Gastrocnemius medialis (tissue), 4 donors: Measurements from ENCODE around the gene NKX2-1. TPM values are rescaled to one million over a fixed set of nuclear protein-coding genes. Genes with fewer than 3 reads are reported as not detected.

Experiments
- ATAC-seq, 2 donors: fragments of 150-250 bp; one replicate each; pipeline ENCODE4 v1.9.1; 2016
- DNase-seq, 2 donors: peaks; one replicate each; pipeline ENCODE4 v3.0.0-alpha.2; 2019
- H3K27ac ChIP-seq, 4 donors: fragments of 200-600 bp; sonication (generic); 1 replicate in 1 of 4; 2 replicates in 3 of 4; pipeline ENCODE4 v1.5.1; 2016 to 2018; ENCODE audit warnings: mild to moderate bottlenecking in 2 of 4, moderate library complexity in 1 of 4
- H3K27me3 ChIP-seq, 3 donors: fragments of 200-600 bp; sonication (generic) in 2 of 3; 1 replicate in 1 of 3; 2 replicates in 2 of 3; pipeline versions ENCODE4 v1.5.1 to v1.6.0; 2016 to 2019; ENCODE audit warnings: mild to moderate bottlenecking in 1 of 3, moderate library complexity in 1 of 3
- H3K36me3 ChIP-seq, 2 donors: fragments of 200-600 bp; sonication (generic) in 1 of 2; one replicate each; pipeline ENCODE4 v1.5.1; 2017 to 2018
- H3K4me1 ChIP-seq, 2 donors: fragments of 200-600 bp; sonication (generic) in 1 of 2; one replicate each; pipeline ENCODE4 v1.5.1; 2016 to 2017; ENCODE audit warnings: mild to moderate bottlenecking in 2 of 2
- H3K4me3 ChIP-seq, 4 donors: fragments of 200-600 bp; sonication (generic) in 3 of 4; 1 replicate in 1 of 4; 2 replicates in 3 of 4; pipeline ENCODE4 v1.5.1; 2016 to 2019; ENCODE audit warnings: mild to moderate bottlenecking in 2 of 4
- H3K9me3 ChIP-seq, 3 donors: fragments of 200-600 bp; sonication (generic) in 2 of 3; 1 replicate in 1 of 3; 2 replicates in 2 of 3; pipeline ENCODE4 v1.5.1; 2016 to 2019
- CTCF ChIP-seq, 5 experiments: fragments of 450-650 bp in 3 of 5; fragments of 200-600 bp in 2 of 5; sonication (generic) in 2 of 5; IDR thresholded peaks in 4 of 5; conservative IDR thresholded peaks in 1 of 5; 1 replicate in 4 of 5; 2 replicates in 1 of 5; pipeline ENCODE4 v1.5.1; 2016 to 2019; ENCODE audit warnings: antibody characterized with exemption in 5 of 5, mild to moderate bottlenecking in 3 of 5, moderate library complexity in 3 of 5
- POLR2A ChIP-seq, 2 donors: fragments of 450-650 bp; IDR thresholded peaks; one replicate each; pipeline ENCODE4 v1.6.1; 2017; ENCODE audit warnings: antibody characterized with exemption in 2 of 2, mild to moderate bottlenecking in 2 of 2, moderate library complexity in 2 of 2
- in situ Hi-C, 4 donors: fragments of 200-750 bp; cut with MboI; loops; one replicate each; pipeline versions ENCODE4 v1.15.0 to v1.8.0; 2017; ENCODE audit warnings: low sequenced_read_pairs in 4 of 4
- intact Hi-C: fragments of 100-400 bp; cut with DNase I; formaldehyde crosslinking; loops from one replicate; pipeline ENCODE4 v1.15.1; 2023; ENCODE audit warnings: low total_unique reads
- total RNA-seq, 4 donors: library from RNA; depleted of rRNA; stranded (reverse); fragments of >200 nt; gene quantifications; one replicate each; pipeline versions ENCODE4 v1.1.0 to v1.2.3, GENCODE V29; 2016

NKX2-1 gene
- not detected for total RNA-seq

DNA sequence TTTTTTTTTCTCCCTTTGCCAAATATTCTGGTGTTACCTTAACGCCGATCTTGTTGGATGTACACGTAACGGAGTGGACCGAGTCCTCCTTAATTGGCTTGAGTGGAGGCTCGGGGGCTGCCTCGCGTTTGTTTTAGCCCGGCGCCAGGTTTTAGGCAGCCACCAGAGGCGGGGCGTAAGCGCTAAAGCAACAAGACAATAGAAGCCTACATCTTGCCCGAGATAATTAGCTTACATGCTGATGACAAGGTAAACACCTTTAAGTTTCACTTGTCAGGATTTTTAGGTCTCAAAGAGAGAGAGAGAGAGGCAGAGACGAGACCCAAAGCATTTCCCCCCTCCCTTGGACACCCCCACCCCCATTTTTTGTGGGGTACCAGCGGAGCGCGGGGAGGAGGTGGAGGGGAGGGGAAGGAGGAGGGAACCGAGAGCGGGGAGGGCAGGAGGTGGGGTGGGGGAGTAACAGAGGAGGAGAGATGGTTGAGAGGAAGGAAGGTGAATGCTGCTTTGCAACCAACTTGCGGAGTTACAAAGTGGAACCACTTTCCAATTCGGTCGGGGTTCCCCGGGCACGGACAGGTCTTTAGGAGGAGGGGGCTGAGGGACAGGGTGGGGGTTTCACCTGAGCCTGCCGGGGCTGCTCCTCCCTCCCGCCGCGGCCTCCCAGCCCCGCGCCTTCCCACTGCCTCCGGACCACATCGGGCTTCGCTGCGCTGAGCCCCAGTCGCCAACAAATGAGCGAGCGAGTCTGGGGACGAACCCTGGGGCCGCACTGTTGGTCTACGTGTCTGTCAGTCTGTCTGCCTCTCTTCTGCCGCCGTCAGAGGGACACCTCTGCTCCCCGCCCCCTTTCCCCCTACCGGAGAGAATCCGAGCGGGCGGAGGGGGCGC, at the start of gene NKX2-1:
NKX2-1 (minus strand) TSS at position 802 of the 891 bp plus-strand sequence; CDS start at position 699, 103 bp downstream.
- peak within 1 kb of the TSS; percentile 29 to 57 (median 36) for H3K4me3 ChIP-seq
- DNase-seq (no peak), ATAC-seq (no peak)
- in situ Hi-C loops (loop anchor here in 1 of 4 donors (25.0 kb wide), 1 partner anchor 1068 kb away; the partner anchor contains the start of genes FOXA1 and TTC6), intact Hi-C loops (loop anchor here (5.0 to 10.0 kb wide), 2 partner anchors 135 to 197 kb away; partner anchors contain the start of gene MBIP)
- no peaks in the 10 kb centered on the region for H3K36me3 ChIP-seq
- H3K27me3 ChIP-seq: peaks cover 96 to 98% (median 98%) of the 10 kb centered on the region in 3 donors
- no peak within 1 kb of the TSS for H3K27ac ChIP-seq
- H3K4me1 ChIP-seq: peaks cover 20 to 31% of the 10 kb centered on the region in 2 donors
- no peaks in the 10 kb centered on the region for H3K9me3 ChIP-seq
- no peak for TF ChIP-seq CTCF (IDR thresholded peaks at IDR 0.05 in 4 of 5, conservative IDR thresholded peaks at IDR 0.05 in 1 of 5)
- no peak for TF ChIP-seq POLR2A (IDR thresholded peaks at IDR 0.05)

DNA sequence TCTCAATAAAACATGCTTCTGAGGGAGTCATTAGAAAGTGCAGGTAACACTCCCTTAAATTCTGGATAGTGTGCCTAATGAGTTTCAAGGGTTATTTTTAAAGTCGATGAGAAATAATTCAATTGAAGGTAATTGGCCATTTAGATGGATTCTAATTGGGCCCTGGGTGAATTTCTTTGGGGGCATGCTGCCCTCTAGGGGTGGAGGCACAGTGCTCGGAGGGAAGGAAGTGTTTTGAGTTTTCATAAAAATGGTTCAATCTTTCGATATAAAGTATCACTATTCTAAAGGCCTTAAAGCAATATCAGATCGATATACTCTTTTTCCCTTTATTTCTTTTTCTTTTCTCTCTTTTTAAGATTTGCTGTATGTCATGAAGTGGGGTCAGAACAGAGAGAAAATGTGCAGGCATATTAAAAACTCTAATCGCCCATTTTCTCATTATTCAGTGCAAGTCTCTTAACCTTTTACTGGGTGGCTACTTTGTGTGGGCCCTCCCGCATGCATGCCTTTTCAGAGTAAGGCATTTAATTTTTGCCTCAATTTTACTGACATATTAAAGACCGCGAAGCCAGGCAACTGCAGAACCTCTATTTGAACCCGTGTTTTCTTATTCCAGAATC, 36.9 kb upstream of the NKX2-1 start:
- no peak overlapping the region for H3K27ac ChIP-seq
- ATAC-seq: no peak
- TF ChIP-seq POLR2A (IDR thresholded peaks at IDR 0.05) (no peak), CTCF (IDR thresholded peaks at IDR 0.05 in 4 of 5, conservative IDR thresholded peaks at IDR 0.05 in 1 of 5) (peak in 4 of 5 experiments; percentile 20 to 71 (median 40))
- no peaks in the 10 kb centered on the region for H3K9me3 ChIP-seq
- no peaks in the 10 kb centered on the region for H3K36me3 ChIP-seq
- H3K4me1 ChIP-seq: no peaks in the 10 kb centered on the region
- in situ Hi-C loops: loop anchor here in 1 of 4 donors (25.0 kb wide), 1 partner anchor 380 kb away; no protein-coding TSS in a partner anchor
- DNase-seq: no peak
- peaks cover 0 to 3% (median 0%) of the 10 kb centered on the region in 3 donors for H3K27me3 ChIP-seq
- H3K4me3 ChIP-seq: no peak overlapping the region
- intact Hi-C loops: no loop called here

DNA sequence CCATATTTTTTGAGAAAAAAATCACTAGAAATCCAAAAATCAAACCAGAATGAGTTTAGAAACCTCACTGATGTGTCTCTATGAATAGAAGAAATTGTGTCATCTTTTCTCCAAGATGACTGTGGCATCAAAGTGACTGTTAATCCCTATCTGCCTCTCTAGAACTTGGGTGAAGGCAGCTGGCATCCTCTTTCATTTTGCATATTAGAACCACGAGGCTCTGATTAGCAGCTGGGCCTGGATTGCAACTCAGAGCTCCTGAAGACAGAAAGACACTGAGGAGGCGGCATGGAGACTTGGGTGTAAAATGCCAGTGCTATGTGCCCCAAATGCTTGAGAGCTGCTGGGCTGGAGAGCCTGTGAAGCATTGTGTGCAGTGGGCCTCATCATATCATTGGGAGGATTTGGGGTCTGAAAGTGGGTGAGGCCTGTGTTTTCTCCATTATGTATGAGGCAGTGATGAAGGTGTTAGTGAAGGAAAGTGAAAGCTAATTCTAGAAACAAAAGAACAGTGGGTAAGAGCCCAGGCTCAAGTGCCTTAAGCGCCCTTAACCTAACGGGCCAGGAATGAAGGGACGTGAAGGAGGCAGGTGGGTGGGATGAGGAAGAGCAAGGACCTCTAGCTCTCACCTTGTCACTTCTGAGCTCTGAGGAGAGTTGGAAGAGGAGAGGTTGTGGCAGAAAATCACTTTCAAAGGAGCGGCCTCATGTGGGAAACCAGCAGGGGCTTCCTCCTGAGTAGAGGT, 36.1 kb upstream of the NKX2-1 start:
- Histone ChIP-seq H3K36me3 (no peaks in the 10 kb centered on the region), H3K27ac (no peak overlapping the region), H3K4me3 (no peak overlapping the region), H3K27me3 (no peaks in the 10 kb centered on the region), H3K9me3 (no peaks in the 10 kb centered on the region), H3K4me1 (no peaks in the 10 kb centered on the region)
- DNase-seq (no peak), ATAC-seq (no peak)
- no peak for TF ChIP-seq POLR2A (IDR thresholded peaks at IDR 0.05)
- TF ChIP-seq CTCF (IDR thresholded peaks at IDR 0.05 in 4 of 5, conservative IDR thresholded peaks at IDR 0.05 in 1 of 5): no peak
- in situ Hi-C loops: loop anchor here in 1 of 4 donors (25.0 kb wide), 1 partner anchor 381 kb away; no protein-coding TSS in a partner anchor
- intact Hi-C loops: loop anchor here (2.0 kb wide), 1 partner anchor 387 kb away; no protein-coding TSS in a partner anchor

- Histone ChIP-seq H3K27ac (no peak overlapping the region), H3K4me3 (no peak overlapping the region), H3K9me3 (no peaks in the 10 kb centered on the region), H3K36me3 (no peaks in the 10 kb centered on the region), H3K4me1 (no peaks in the 10 kb centered on the region), H3K27me3 (no peaks in the 10 kb centered on the region)
- in situ Hi-C loops (loop anchor here in 1 of 4 donors (25.0 kb wide), 1 partner anchor 384 kb away; no protein-coding TSS in a partner anchor), intact Hi-C loops (loop anchor here (2.0 to 5.0 kb wide), 2 partner anchors 49 to 389 kb away; no protein-coding TSS in a partner anchor)
- ATAC-seq: peak in 1 of 2 donors; percentile 56
- TF ChIP-seq POLR2A (IDR thresholded peaks at IDR 0.05) (no peak), CTCF (IDR thresholded peaks at IDR 0.05 in 4 of 5, conservative IDR thresholded peaks at IDR 0.05 in 1 of 5) (peak in 3 of 5 experiments; percentile 29 to 64 (median 48))
- DNase-seq: no peak
Measured at GRCh38 chr14:36553656-36554260, 33.7 kb upstream of the NKX2-1 start.
